IMR-90 (cell line): ENCODE data around the gene PRRC2B. TPM values are rescaled to one million over a fixed set of nuclear protein-coding genes. Genes with fewer than 3 reads are reported as not detected.

ENCODE experiments used
- ATAC-seq: fragments of 200-7000 bp; cut with Tn5 transposase; 2 replicates; pipeline ENCODE4 v1.9.1; 2020; ENCODE audit warnings: low read depth, mild to moderate bottlenecking, moderate library complexity
- BruUV-seq: library from RNA; stranded (reverse); fragments of 400-500 nt; replicated peaks from 2 replicates; lab custom pipeline; 2021; lab: Mats Ljungman, UMichigan
- CTCF ChIA-PET: fragments of 300-600 bp; formaldehyde crosslinking; extraction: SDS; loops from one replicate; lab custom pipeline; 2021; ENCODE audit warnings: antibody characterized with exemption; lab: Yijun Ruan, JAX
- POLR2A ChIA-PET: fragments of 300-600 bp; sonication (Branson Sonifier 250); formaldehyde crosslinking; loops from one replicate; lab custom pipeline; 2022; ENCODE audit warnings: antibody characterized with exemption; ENCODE audit not compliant: unreplicated experiment; lab: Charles Lee
- DNase-seq: peaks from one replicate; pipeline ENCODE4 v3.0.0; 2013
- H2AFZ ChIP-seq: replicated peaks from 2 replicates; pipeline ENCODE3; 2013; ENCODE audit warnings: low read length, mild to moderate bottlenecking; ENCODE audit not compliant: poor library complexity
- H2AK5ac ChIP-seq: 2 replicates; pipeline ENCODE4 v1.6.1; 2013; ENCODE audit warnings: low read depth, low read length, inconsistent platforms
- H2AK9ac ChIP-seq: replicated peaks from 2 replicates; pipeline ENCODE3; 2013; ENCODE audit warnings: mild to moderate bottlenecking, low read depth, low read length, moderate library complexity; ENCODE audit not compliant: poor library complexity
- H2BK120ac ChIP-seq: 2 replicates; pipeline ENCODE4 v1.6.1; 2013; ENCODE audit warnings: low read depth, low read length, inconsistent platforms
- H2BK15ac ChIP-seq: 3 replicates; pipeline ENCODE4 v1.6.1; 2013; ENCODE audit warnings: low read depth, low read length, inconsistent platforms
- H2BK20ac ChIP-seq: 2 replicates; pipeline ENCODE4 v1.6.1; 2013; ENCODE audit warnings: low read depth, mild to moderate bottlenecking, inconsistent platforms, low read length, moderate library complexity
- H2BK5ac ChIP-seq: 2 replicates; pipeline ENCODE4 v1.6.1; 2013; ENCODE audit warnings: mild to moderate bottlenecking, low read depth, low read length, inconsistent platforms; ENCODE audit not compliant: poor library complexity, severe bottlenecking
- H3K14ac ChIP-seq: replicated peaks from 2 replicates; pipeline ENCODE4 v1.6.1; 2013; ENCODE audit warnings: low read depth, low read length, inconsistent platforms
- H3K18ac ChIP-seq: 2 replicates; pipeline ENCODE4 v1.6.1; 2013; ENCODE audit warnings: low read depth, low read length, control low read depth
- H3K23ac ChIP-seq: 2 replicates; pipeline ENCODE4 v1.6.1; 2013; ENCODE audit warnings: low read depth, low read length, inconsistent platforms
- H3K27ac ChIP-seq: 2 replicates; pipeline ENCODE4 v1.5.1; 2013; ENCODE audit warnings: mild to moderate bottlenecking, control low read depth, low read length; ENCODE audit not compliant: insufficient read depth
- H3K27me3 ChIP-seq: 2 replicates; pipeline ENCODE4 v1.6.1; 2013; ENCODE audit warnings: low read length; ENCODE audit not compliant: control insufficient read depth, insufficient read depth
- H3K36me3 ChIP-seq: 2 replicates; pipeline ENCODE4 v1.6.1; 2013; ENCODE audit warnings: low read length, mixed read lengths; ENCODE audit not compliant: control insufficient read depth, insufficient read depth
- H3K4ac ChIP-seq: 2 replicates; pipeline ENCODE4 v1.6.1; 2013; ENCODE audit warnings: low read depth, low read length, inconsistent platforms
- H3K4me1 ChIP-seq: 2 replicates; pipeline ENCODE4 v1.6.1; 2013; ENCODE audit warnings: low read length, mixed read lengths; ENCODE audit not compliant: control insufficient read depth, insufficient read depth
- H3K4me2 ChIP-seq: 2 replicates; pipeline ENCODE4 v1.6.1; 2013; ENCODE audit warnings: low read depth, mild to moderate bottlenecking, control low read depth, low read length, moderate library complexity
- H3K4me3 ChIP-seq: 2 replicates; pipeline ENCODE4 v1.5.1; 2013; ENCODE audit warnings: low read depth, mild to moderate bottlenecking, control low read depth, low read length, moderate library complexity; ENCODE audit not compliant: insufficient read depth
- H3K56ac ChIP-seq: 2 replicates; pipeline ENCODE4 v1.6.1; 2013; ENCODE audit warnings: low read length, inconsistent platforms; ENCODE audit not compliant: insufficient read depth; ENCODE audit errors: extremely low read depth
- H3K79me1 ChIP-seq, 2 experiments: 2 replicates each; pipeline ENCODE4 v1.6.1; 2013; ENCODE audit warnings: low read length in 2 of 2, inconsistent platforms in 1 of 2, low read depth in 1 of 2
- H3K9ac ChIP-seq: 2 replicates; pipeline ENCODE4 v1.6.1; 2013; ENCODE audit warnings: low read depth, low read length, control low read depth
- H3K9me1 ChIP-seq: 2 replicates; pipeline ENCODE4 v1.6.1; 2013; ENCODE audit warnings: low read length, inconsistent platforms; ENCODE audit not compliant: insufficient read depth
- H3K9me3 ChIP-seq: 2 replicates; pipeline ENCODE4 v1.6.1; 2013; ENCODE audit warnings: low read length; ENCODE audit not compliant: control insufficient read depth, insufficient read depth
- H4K20me1 ChIP-seq: 2 replicates; pipeline ENCODE4 v1.6.1; 2013; ENCODE audit warnings: low read length, inconsistent platforms; ENCODE audit not compliant: insufficient read depth
- H4K5ac ChIP-seq: 2 replicates; pipeline ENCODE4 v1.6.1; 2013; ENCODE audit warnings: mild to moderate bottlenecking, low read depth, low read length, control low read depth
- H4K8ac ChIP-seq, 2 experiments: 2 replicates each; pipeline ENCODE4 v1.6.1; 2013; ENCODE audit warnings: low read depth in 2 of 2, low read length in 2 of 2, control low read depth in 1 of 2, inconsistent platforms in 1 of 2
- H4K91ac ChIP-seq: 2 replicates; pipeline ENCODE4 v1.6.1; 2013; ENCODE audit warnings: low read depth, low read length, inconsistent platforms; ENCODE audit not compliant: insufficient read depth
- CEBPB ChIP-seq: IDR thresholded peaks from 2 replicates; pipeline ENCODE4 v1.6.1; 2012; ENCODE audit warnings: low read depth, low read length, improper control_type of control experiment
- MAFK ChIP-seq: IDR thresholded peaks from 2 replicates; pipeline ENCODE4 v1.6.1; 2012; ENCODE audit warnings: low read depth, low read length, improper control_type of control experiment
- MXI1 ChIP-seq: IDR thresholded peaks from 2 replicates; pipeline ENCODE4 v1.6.1; 2012; ENCODE audit warnings: low read depth, mild to moderate bottlenecking, low read length, moderate library complexity, borderline replicate concordance
- NFE2L2 ChIP-seq: fragments of 150-350 bp; IDR thresholded peaks from 2 replicates; pipeline ENCODE4 v1.6.1; 2016; ENCODE audit warnings: low read depth, mild to moderate bottlenecking, low read length
- POLR2A ChIP-seq: IDR thresholded peaks from 2 replicates; pipeline ENCODE4 v1.6.1; 2012; ENCODE audit warnings: mild to moderate bottlenecking, low read depth, low read length
- RFX5 ChIP-seq: IDR thresholded peaks from 2 replicates; pipeline ENCODE4 v1.8.0; 2012; ENCODE audit warnings: low read depth, mild to moderate bottlenecking, low read length, moderate library complexity
- SMC3 ChIP-seq: fragments of 150-350 bp; IDR thresholded peaks from 2 replicates; pipeline ENCODE4 v1.6.1; 2016; ENCODE audit warnings: low read depth, mild to moderate bottlenecking, antibody characterized with exemption, low read length, moderate library complexity
- WGBS, 2 experiments: methylation state at CpG; one replicate each; pipeline versions ENCODE4 v1.1.5 to v1.1.7; 2013; ENCODE audit warnings: missing lambda C conversion rate in 2 of 2; ENCODE audit not compliant: insufficient read length in 1 of 2; ENCODE audit errors: extremely low coverage in 2 of 2; 5-methylcytosine and 5-hydroxymethylcytosine counted together
- dilution Hi-C: fragments of 300-500 bp; cut with HindIII; formaldehyde crosslinking; loops from one replicate; pipeline ENCODE4 v1.14.3; 2018; ENCODE audit warnings: low sequenced_read_pairs; ENCODE audit not compliant: unreplicated experiment
- in situ Hi-C: fragments of 300-500 bp; cut with MboI; formaldehyde crosslinking; loops from 3 replicates; pipeline ENCODE4 v1.14.3; 2019; ENCODE audit warnings: low sequenced_read_pairs, inconsistent platforms, mixed read lengths
- intact Hi-C: fragments of 100-400 bp; cut with micrococcal nuclease; formaldehyde crosslinking; loops from 2 replicates; pipeline ENCODE4 v1.10.0; 2022
- polyA plus RNA-seq, 3 experiments: library from polyadenylated mRNA; depleted of rRNA; stranded (reverse); fragments of >200 nt; gene quantifications; 2 replicates each; pipeline ENCODE4 v1.2.3, GENCODE V29; 2012; ENCODE audit warnings: low replicate concordance in 1 of 3
- total RNA-seq: library from RNA; depleted of rRNA; stranded (reverse); fragments of >200 nt; gene quantifications from 2 replicates; pipeline ENCODE4 v1.2.3, GENCODE V29; 2012
- TF ChIP-seq, protein P1 (sequence below): fragments of 150-350 bp; IDR thresholded peaks from 2 replicates; pipeline ENCODE4 v1.6.1; 2016; ENCODE audit warnings: low read depth, mild to moderate bottlenecking, low read length, moderate library complexity, borderline replicate concordance
- TF ChIP-seq, protein P2 (sequence below): fragments of 150-350 bp; IDR thresholded peaks from 2 replicates; pipeline ENCODE4 v1.6.1; 2017; ENCODE audit warnings: mild to moderate bottlenecking, antibody characterized with exemption, low read length, low read depth
- TF ChIP-seq, protein P3 (sequence below): conservative IDR thresholded peaks from 2 replicates; pipeline ENCODE4 v1.5.1; 2012; ENCODE audit warnings: mild to moderate bottlenecking, low read depth, low read length, improper control_type of control experiment

PRRC2B gene
- total and polyA plus RNA-seq, 2 of the 4 experiments (the other 2 are of a cell fraction): 19.4 to 39.1 TPM

DNA sequence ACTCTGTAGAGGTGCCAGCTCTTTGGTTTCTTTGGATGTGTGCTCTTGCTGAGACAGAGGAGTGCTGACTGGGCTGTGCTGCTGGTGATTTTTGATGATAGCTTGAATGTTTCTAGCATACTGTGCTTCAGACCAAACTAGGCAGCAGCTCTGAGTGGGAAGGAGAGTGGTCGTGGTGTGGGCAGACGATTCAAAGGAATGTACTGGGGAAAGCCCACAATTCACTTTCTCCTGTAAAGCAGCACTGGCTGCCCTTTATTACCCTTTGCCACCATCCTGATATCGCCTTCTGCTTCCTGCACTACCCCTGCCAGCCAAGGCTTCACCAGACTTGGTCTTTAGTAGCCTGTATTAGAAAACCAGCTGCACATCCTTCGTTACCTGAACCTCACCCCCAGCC is 45.3 kb downstream of the PRRC2B start:
- Histone ChIP-seq H4K91ac (no peak overlapping the region), H3K9ac (no peak overlapping the region), H3K4me2 (no peak overlapping the region), H3K18ac (no peak overlapping the region), H3K79me1 (peaks cover 41 to 73% of the 10 kb centered on the region in 2 experiments), H3K36me3 (peaks cover 65% of the 10 kb centered on the region), H3K23ac (no peak overlapping the region), H2AFZ (no peak overlapping the region), H3K9me3 (no peaks in the 10 kb centered on the region), H3K56ac (no peak overlapping the region), H2AK5ac (no peak overlapping the region), H3K9me1 (peaks cover 7% of the 10 kb centered on the region), H3K14ac (no peak overlapping the region), H2AK9ac (no peak overlapping the region), H3K4me1 (peaks cover 2% of the 10 kb centered on the region; the same call in 1 of the 2 replicates), H3K4me3 (no peak overlapping the region), H3K4ac (no peak overlapping the region), H2BK15ac (no peak overlapping the region), H2BK20ac (no peak overlapping the region), H2BK5ac (no peak overlapping the region), H3K27ac (no peak overlapping the region), H4K20me1 (peaks cover 21% of the 10 kb centered on the region), H4K5ac (no peak overlapping the region), H2BK120ac (no peak overlapping the region), H4K8ac (no peak overlapping the region), H3K27me3 (no peaks in the 10 kb centered on the region)
- DNase-seq: no peak
- dilution Hi-C loops (no loop called here), in situ Hi-C loops (no loop called here), intact Hi-C loops (loop anchor here (10.0 kb wide), 1 partner anchor 264 kb away; no protein-coding TSS in a partner anchor)
- WGBS, 2 experiments: 100% methylated on average over 1 of the region's 4 CpGs; no CpG with 5 or more reads in 1 of the 2 experiments
- ChIA-PET CTCF (no interaction called here), POLR2A (no interaction called here)
- TF ChIP-seq MAFK: no peak
- no peak for TF ChIP-seq POLR2A
- no peak for TF ChIP-seq MXI1
- no peak for TF ChIP-seq NFE2L2
- no peak for TF ChIP-seq SMC3
- TF ChIP-seq, protein P1, sequence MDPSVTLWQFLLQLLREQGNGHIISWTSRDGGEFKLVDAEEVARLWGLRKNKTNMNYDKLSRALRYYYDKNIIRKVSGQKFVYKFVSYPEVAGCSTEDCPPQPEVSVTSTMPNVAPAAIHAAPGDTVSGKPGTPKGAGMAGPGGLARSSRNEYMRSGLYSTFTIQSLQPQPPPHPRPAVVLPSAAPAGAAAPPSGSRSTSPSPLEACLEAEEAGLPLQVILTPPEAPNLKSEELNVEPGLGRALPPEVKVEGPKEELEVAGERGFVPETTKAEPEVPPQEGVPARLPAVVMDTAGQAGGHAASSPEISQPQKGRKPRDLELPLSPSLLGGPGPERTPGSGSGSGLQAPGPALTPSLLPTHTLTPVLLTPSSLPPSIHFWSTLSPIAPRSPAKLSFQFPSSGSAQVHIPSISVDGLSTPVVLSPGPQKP: no peak
- TF ChIP-seq, protein P2, sequence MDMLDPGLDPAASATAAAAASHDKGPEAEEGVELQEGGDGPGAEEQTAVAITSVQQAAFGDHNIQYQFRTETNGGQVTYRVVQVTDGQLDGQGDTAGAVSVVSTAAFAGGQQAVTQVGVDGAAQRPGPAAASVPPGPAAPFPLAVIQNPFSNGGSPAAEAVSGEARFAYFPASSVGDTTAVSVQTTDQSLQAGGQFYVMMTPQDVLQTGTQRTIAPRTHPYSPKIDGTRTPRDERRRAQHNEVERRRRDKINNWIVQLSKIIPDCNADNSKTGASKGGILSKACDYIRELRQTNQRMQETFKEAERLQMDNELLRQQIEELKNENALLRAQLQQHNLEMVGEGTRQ: no peak
- TF ChIP-seq CEBPB: no peak
- TF ChIP-seq RFX5: no peak
- TF ChIP-seq, protein P3, sequence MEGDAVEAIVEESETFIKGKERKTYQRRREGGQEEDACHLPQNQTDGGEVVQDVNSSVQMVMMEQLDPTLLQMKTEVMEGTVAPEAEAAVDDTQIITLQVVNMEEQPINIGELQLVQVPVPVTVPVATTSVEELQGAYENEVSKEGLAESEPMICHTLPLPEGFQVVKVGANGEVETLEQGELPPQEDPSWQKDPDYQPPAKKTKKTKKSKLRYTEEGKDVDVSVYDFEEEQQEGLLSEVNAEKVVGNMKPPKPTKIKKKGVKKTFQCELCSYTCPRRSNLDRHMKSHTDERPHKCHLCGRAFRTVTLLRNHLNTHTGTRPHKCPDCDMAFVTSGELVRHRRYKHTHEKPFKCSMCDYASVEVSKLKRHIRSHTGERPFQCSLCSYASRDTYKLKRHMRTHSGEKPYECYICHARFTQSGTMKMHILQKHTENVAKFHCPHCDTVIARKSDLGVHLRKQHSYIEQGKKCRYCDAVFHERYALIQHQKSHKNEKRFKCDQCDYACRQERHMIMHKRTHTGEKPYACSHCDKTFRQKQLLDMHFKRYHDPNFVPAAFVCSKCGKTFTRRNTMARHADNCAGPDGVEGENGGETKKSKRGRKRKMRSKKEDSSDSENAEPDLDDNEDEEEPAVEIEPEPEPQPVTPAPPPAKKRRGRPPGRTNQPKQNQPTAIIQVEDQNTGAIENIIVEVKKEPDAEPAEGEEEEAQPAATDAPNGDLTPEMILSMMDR: no peak
- no peak for ATAC-seq
- BruUV-seq: no TSS peak
